Tongue (tissue), 3 donors: ENCODE measurements around the gene ACP6. TPM values are rescaled to one million over a fixed set of nuclear protein-coding genes. Genes with fewer than 3 reads are reported as not detected.
"Not testable (repeated sequence)": the region's sequence is repeated elsewhere in the genome, so short reads cannot be mapped to it uniquely, and the experiment has no call there.

ENCODE experiments used
- DNase-seq: peaks from one replicate; pipeline ENCODE4 v3.0.0-alpha.2; 2015
- small RNA-seq: library from RNA; depleted of rRNA; stranded (forward); fragments of <200 nt; gene quantifications from one replicate; pipeline ENCODE3, GENCODE V24; 2014; ENCODE audit warnings: low replicate concordance
- total RNA-seq: library from RNA; depleted of rRNA; stranded (reverse); fragments of >200 nt; gene quantifications from one replicate; pipeline ENCODE4 v1.2.3, GENCODE V29; 2014

The ACP6 gene
- total RNA-seq, 1 donor from 2014 or later = 4.8 TPM

GRCh38 chr1:147619741-147620140 lies 50.6 kb downstream of the ACP6 start:
- DNase-seq = no peak

- DNase-seq = no peak
Observed at GRCh38 chr1:147618771-147619170, 51.6 kb downstream of the ACP6 start.

GRCh38 chr1:147618077-147618569 lies 52.2 kb downstream of the ACP6 start:
- DNase-seq = no peak

DNA sequence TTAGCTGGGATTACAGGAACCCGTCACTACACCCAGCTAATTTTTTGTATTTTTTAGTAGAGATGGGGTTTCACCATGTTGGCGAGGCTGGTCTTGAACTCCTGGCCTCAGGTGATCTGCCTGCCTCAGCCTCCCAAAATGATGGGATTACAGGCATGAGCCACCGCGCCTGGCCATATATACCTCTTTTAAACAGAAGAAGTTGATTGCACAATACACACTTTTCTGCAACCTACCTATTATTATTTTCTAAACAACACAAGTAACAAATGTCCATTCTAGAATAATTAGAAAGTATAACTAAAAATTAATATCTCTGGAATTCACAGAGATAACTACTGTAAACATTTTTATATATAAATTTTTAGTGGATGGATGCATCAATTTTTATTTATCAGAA lies 55.4 kb downstream of the ACP6 start:
- not testable (repeated sequence) for DNase-seq

DNA sequence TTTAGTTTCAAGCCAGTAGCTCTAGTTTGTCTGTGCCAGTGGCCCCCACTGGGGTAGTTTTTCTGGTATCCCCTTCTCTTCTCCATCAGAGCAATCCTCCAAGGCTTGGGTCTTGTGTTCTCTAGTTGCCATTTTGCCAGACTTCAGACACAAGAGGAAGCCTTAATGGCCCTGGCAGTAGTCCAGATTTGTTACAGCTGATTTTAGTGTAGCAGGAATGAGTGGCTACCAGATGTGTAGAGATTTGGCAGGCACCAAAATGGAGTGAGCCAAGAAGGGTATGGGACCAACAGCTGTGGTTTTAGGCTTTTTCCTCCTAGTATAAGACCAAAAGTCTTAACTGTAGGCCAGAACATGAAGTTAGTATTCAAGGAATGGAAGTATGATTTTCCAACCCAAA lies 56.8 kb downstream of the ACP6 start:
- peak; percentile 90 for DNase-seq

DNA sequence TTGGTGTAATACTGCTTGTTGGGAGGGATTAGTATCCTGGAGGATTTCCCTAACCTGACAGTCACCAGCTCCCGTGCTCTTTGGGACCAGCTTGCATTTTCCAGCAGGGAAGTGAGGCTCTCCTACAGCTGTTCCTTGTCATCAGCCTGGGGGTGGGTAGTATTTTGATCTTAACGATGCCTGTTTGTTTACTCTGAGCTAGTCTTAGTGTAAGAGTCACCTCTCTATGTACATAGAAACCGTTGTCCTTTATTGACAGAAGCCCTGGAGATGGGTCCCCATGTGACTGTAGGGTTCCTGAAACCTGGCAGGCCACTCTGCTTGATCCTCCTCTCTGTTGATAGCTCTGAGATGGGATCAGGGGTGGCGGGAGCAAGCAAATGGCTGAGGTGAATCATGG lies 58.0 kb downstream of the ACP6 start:
- peak; percentile 62 for DNase-seq

DNA sequence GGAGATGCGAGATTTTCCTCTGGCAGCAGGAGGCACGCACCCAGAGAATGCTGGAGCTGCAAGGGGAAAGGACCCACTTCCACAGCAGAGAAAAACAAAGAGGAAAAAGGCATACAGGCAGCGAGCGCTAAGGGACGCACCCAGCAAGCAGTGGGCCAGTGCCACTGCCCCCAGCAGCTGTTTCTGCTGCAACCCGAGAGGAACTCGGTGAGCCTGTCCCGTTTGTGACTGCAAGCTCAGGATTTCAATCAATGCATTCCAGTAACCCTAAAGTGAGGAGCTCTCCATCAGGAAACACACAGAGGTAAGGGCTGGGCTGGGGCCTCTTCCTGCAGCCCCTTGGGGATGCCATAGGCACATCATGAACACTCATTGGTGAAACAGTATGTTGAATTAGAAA lies 58.7 kb downstream of the ACP6 start:
- peak; percentile 72 for DNase-seq

GRCh38 chr1:147611021-147611426 lies 59.3 kb downstream of the ACP6 start:
- no peak for DNase-seq

DNA sequence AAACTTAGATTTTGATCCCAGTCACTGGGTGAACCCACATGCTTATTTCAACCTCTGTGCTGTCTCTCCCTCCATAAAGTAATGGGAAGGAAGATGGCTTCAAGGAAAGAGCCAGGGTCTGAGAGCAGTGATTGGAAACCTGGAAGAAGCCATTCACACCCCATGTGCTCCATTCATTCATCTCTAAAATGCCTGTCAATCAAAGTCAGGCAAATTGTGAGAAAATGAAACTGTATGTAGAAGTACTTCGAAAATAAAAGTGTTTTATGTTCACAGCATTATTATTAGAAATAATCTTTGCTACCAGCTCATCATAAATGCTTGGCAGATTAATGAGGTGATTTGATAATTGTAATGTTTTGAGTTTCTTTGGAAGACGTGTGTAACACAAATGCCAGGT lies 61.0 kb downstream of the ACP6 start:
- DNase-seq = no peak

DNA sequence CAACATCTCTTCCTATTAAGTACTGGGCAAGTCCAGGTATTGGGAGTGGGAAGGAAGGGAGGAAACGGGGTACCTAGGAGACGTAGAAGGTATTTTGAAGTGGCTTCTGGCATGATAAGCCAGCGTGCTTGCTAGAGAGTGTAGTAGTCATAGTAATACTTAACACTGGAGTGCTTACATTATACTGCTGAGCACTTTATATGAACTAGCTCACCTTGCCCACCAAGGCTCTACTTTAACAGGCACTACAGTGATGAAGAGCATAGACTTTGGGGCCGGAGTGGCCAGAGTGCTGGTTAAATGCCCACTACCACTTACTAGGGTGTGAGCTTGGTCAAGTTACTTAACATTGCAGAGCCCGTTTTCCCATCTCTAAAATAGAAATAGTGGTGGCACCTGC lies 61.7 kb downstream of the ACP6 start:
- no peak for DNase-seq

GRCh38 chr1:147605591-147605990 lies 64.7 kb downstream of the ACP6 start:
- no peak for DNase-seq

GRCh38 chr1:147603986-147604385 lies 66.3 kb downstream of the ACP6 start:
- no peak for DNase-seq

GRCh38 chr1:147600119-147601111 lies 69.9 kb downstream of the ACP6 start:
- DNase-seq = no peak

GRCh38 chr1:147599362-147600118 lies 70.8 kb downstream of the ACP6 start:
- DNase-seq = peak; percentile 99

DNA sequence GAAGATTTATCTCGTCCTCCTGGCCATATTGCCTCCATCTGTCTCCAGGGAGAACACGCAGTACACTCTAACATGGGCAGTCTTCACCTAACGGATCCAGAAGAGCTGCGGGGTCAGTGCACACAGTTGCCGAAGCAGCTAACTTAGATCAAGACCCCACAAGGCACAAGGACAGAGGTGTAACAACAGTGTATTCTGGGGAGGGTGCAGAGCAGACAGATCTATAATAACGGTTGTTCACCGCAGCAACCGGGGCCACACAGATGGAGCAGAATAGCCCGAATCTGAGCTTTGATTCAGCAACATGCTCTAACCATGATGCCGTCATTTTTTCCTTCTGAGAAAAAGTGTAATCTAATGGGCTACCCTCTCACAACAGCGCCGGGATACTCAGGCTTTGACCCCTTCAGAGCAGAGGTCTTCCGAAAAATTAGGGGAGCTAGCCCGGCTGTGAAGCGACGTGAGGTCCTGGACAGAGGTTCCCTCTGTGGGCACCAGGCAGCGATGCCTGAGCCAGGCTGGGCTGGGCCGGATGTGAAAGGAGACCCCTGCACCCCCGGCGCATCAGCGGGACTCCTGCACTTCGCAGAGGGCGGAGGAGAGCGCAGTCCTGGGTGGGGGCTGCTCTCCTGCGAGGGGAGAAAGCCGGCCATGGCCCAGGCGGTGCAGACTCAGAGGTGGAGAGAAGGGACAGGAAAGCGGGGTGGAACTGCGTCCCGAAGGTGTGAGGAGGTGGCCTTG lies 71.5 kb downstream of the ACP6 start:
- DNase-seq = peak; percentile 84

GRCh38 chr1:147597010-147597409 lies 73.3 kb downstream of the ACP6 start:
- DNase-seq = no peak

Small RNA genes within 50 kb of the gene (small RNA-seq; reads per million reads assigned to genes)
- not detected for gene RN7SL261P

Other genes starting within 250 kb of the ACP6 start
- 9.7 TPM for gene BCL9, start 129.0 kb downstream of the ACP6 start, total RNA-seq
- 15.4 TPM for gene GJA5, start 90.1 kb upstream of the ACP6 start, total RNA-seq
- gene GJA8, start 232.3 kb upstream of the ACP6 start, total RNA-seq = not detected